Activated CD4-positive, alpha-beta memory T cell treated with anti-CD3 and anti-CD28 coated beads for 36 hours (primary cell): Measurements from ENCODE around the gene DHODH. TPM values are rescaled to one million over a fixed set of nuclear protein-coding genes. Genes with fewer than 3 reads are reported as not detected.
"Not testable (repeated sequence)": the region's sequence is repeated elsewhere in the genome, so short reads cannot be mapped to it uniquely, and the experiment has no call there.

Experiments used
- CTCF ChIA-PET: fragments of 350-600 bp; sonication (Branson Sonifier 250); formaldehyde crosslinking; loops from one replicate; lab custom pipeline; 2021; ENCODE audit warnings: antibody characterized with exemption, inconsistent platforms; lab: Charles Lee
- POLR2A ChIA-PET: fragments of 350-600 bp; sonication (Branson Sonifier 250); formaldehyde crosslinking; loops from one replicate; lab custom pipeline; 2021; ENCODE audit warnings: antibody characterized with exemption; lab: Charles Lee
- DNase-seq: peaks from one replicate; pipeline ENCODE4 v3.0.0-alpha.2; 2020
- H3K27ac Mint-ChIP-seq: one replicate; pipeline ENCODE4 v1.8.0; 2021; ENCODE audit warnings: mixed read lengths
- H3K27me3 Mint-ChIP-seq: one replicate; pipeline ENCODE4 v1.8.0; 2021; ENCODE audit warnings: mixed read lengths
- H3K36me3 Mint-ChIP-seq: one replicate; pipeline ENCODE4 v1.8.0; 2021; ENCODE audit warnings: mixed read lengths
- H3K4me1 Mint-ChIP-seq: one replicate; pipeline ENCODE4 v1.8.0; 2021; ENCODE audit warnings: low read depth, mixed read lengths
- H3K4me3 Mint-ChIP-seq: one replicate; pipeline ENCODE4 v1.8.0; 2021; ENCODE audit warnings: mild to moderate bottlenecking, mixed read lengths
- H3K9me3 Mint-ChIP-seq: one replicate; pipeline ENCODE4 v1.8.0; 2021; ENCODE audit warnings: mixed read lengths
- intact Hi-C: fragments of 100-400 bp; cut with micrococcal nuclease; formaldehyde crosslinking; loops from one replicate; pipeline ENCODE4 v1.15.1; 2023
- total RNA-seq, 2 experiments: library from RNA; stranded (reverse); gene quantifications; one replicate each; pipeline ENCODE4 v1.2.3, GENCODE V29; 2021

The DHODH gene
- total RNA-seq, 2 experiments from 2014 or later, result 16.9 to 18.6 TPM

DNA sequence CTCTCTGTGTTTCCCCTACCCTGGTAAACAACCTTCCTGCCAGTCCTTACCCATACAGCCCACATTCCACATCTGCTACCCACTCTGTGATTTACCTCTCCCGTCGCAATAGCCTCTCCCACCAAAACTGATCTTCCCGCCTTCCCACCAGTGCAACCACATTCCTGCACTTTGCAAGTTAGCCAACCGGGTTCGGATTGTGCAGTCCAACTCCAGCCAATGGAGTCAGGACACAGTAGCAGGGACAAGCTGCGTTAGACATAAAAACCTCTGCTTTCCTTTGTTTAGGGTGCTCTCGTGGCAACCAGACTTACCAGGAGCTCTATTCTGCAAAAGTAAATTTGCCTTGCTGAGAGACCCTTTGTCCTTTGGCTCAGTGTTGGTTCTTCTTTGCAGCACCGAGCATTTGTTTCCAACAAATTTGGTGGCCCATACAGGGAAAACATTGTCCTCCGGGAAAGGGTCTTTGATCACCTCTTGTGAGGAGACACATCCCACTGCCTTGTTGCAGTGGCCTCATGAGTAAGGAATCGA lies 55.9 kb downstream of the DHODH start:
- ChIA-PET CTCF (no interaction called here), POLR2A (no interaction called here)
- intact Hi-C loops, result no loop called here
- H3K4me1 Mint-ChIP-seq, result no peaks in the 10 kb centered on the region
- no peak for DNase-seq
- H3K4me3 Mint-ChIP-seq, result no peak overlapping the region
- H3K27ac Mint-ChIP-seq, result no peak overlapping the region
- no peaks in the 10 kb centered on the region for H3K9me3 Mint-ChIP-seq
- no peaks in the 10 kb centered on the region for H3K27me3 Mint-ChIP-seq
- H3K36me3 Mint-ChIP-seq, result no peaks in the 10 kb centered on the region

DNA sequence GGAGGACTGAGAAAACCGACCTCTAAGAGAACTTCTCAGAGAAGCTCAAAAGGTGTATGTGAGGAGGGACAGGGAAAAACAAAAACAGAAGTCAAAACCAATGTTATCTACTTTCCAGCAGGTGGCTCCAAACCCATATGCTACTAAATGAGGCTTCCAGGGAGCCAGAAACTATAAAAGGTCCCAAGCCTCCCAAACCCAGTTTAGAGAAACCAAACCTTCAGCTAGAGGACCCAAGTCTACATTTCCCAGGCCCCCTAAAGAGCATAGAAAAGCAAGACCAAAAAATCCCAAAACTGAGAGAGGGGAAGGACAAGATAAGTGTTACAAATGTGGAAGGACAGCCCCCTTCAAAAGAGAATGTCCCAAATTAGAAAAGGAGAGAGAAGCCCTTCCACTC lies 58.2 kb downstream of the DHODH start:
- ChIA-PET POLR2A (no interaction called here), CTCF (interaction anchor here (0.6 to 1.7 kb wide), 4 partner anchors 28 to 332 kb away, joined by 3 to 4 read pairs (median 4); no protein-coding TSS in a partner anchor)
- Mint-ChIP-seq H3K27me3 (no peaks in the 10 kb centered on the region), H3K36me3 (no peaks in the 10 kb centered on the region), H3K4me3 (no peak overlapping the region), H3K4me1 (no peaks in the 10 kb centered on the region), H3K27ac (no peak overlapping the region), H3K9me3 (no peaks in the 10 kb centered on the region)
- intact Hi-C loops, result loop anchor here (1.0 kb wide), 1 partner anchor 33 kb away; no protein-coding TSS in a partner anchor
- DNase-seq, result no peak

DNA sequence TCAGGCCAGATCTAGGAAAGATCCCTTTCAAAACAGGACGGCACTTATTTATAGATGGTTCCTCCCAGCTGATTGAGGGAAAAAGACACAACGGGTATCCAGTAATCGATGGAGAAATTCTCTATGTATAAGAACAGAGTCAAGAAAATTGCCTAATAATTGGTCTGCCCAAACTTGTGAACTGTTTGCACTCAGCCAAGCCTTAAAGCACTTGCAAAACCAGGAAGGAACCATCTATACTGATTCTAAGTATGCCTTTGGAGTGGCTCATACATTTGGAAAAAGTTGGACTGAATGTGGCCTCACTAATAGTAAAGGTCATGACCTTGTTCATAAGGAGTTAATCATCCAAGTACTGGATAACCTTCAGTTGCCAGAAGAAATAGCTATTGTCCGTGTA lies 60.4 kb downstream of the DHODH start:
- Mint-ChIP-seq H3K4me3 (no peak overlapping the region), H3K27me3 (no peaks in the 10 kb centered on the region), H3K4me1 (no peaks in the 10 kb centered on the region), H3K36me3 (no peaks in the 10 kb centered on the region), H3K27ac (no peak overlapping the region), H3K9me3 (no peaks in the 10 kb centered on the region)
- POLR2A ChIA-PET, result no interaction called here
- DNase-seq, result no peak
- CTCF ChIA-PET, result no interaction called here
- intact Hi-C loops, result loop anchor here (2.0 kb wide), 1 partner anchor 24 kb away; the partner anchor contains the start of genes DHX38 and TXNL4B

DNA sequence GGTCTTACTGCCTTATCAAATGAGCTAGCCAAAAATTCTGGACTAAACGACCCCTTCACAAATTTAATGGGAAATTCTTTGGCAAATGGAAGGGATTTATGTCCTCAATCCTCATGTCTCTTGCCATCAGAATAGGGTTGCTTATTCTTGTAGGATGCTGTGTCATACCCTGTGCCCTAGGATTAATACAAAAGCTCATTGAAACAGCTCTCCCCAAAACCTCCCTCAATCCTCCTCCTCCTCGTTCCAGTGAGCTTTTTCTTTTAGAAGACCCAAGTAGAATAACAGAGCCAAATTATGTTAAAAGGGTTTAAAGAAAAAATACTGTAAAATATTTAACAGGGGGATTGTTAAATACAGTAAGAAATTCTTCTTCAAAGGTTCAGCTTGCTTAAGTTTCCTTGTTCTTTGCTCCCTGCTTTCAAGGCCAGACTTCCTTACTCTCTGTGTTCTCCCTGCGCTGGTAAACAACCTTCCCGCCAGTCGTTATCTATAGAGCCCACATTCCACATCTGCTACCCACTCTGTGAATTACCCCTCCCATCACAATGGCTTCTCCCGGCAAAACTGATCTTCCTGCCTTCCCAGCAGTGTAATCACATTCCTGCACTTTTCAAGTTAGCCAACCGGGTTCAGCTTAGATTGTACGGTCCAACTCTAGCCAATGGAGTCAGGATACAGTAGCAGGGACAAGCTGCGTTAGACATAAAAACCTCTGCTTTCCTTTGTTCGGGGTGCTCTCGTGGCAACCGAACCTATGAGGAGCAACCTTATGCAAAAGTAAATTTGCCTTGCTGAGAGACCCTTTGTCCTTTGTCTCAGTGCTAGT lies 64.2 kb downstream of the DHODH start:
- H3K27ac Mint-ChIP-seq, result no peak overlapping the region
- CTCF ChIA-PET, result no interaction called here
- H3K27me3 Mint-ChIP-seq, result no peaks in the 10 kb centered on the region
- no peaks in the 10 kb centered on the region for H3K4me1 Mint-ChIP-seq
- H3K36me3 Mint-ChIP-seq, result no peaks in the 10 kb centered on the region
- no peak for DNase-seq
- no peak overlapping the region for H3K4me3 Mint-ChIP-seq
- no peaks in the 10 kb centered on the region for H3K9me3 Mint-ChIP-seq
- POLR2A ChIA-PET, result no interaction called here
- intact Hi-C loops, result no loop called here

DNA sequence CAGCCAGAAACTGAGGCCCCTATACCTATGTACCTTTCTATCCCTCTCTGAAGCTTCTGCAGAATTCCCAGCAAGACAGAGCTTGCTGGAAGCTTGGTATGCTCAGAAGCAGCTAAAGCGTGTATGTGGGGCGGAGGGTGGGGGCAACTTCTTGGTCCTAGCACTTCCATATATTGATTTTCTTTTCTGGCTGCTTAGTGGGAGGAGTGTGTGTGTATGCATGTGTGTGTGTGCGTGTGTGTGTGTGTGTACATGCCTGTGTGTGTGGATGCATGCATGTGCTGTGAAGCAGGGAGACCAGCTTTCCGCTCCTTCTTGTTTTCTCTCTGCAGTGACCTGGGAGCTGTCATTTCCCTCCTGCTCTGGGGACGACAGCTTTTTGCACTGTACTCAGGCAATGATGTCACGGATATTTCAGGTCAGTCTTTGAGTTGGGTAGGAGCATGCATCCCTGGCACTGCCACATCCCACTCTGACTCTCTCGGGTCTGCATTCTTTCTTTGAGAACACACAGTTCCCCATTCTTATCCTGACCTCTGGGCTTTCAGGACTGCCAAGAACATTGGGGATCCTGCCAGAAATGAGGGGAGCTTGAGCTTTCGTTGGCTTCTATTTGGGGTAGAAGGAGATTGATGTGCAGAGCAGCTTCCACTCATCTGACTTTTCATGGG lies 65.2 kb downstream of the DHODH start:
- ChIA-PET CTCF (no interaction called here), POLR2A (no interaction called here)
- Mint-ChIP-seq H3K27me3 (no peaks in the 10 kb centered on the region), H3K4me1 (no peaks in the 10 kb centered on the region), H3K36me3 (no peaks in the 10 kb centered on the region), H3K9me3 (no peaks in the 10 kb centered on the region), H3K27ac (no peak overlapping the region), H3K4me3 (no peak overlapping the region)
- no peak for DNase-seq
- intact Hi-C loops, result no loop called here

DNA sequence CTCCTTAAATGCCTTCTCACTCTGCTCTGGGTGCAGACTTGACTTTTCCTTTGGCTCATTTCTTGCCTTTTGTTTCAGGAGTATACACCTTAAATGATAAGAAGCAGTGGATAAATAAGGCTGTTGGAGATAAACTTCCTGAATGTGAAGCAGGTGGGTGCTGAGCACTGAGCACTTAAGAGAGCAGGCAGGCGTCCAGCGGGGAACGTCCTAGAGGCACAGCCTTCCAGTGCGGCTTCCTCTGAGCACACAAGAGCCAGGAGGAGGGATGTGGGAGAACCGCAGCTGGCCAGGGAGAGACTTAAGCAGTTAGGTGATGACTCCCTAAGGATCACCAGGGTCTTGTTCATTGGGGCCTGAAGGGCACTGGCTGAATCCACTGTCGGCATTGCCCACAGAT lies 66.5 kb downstream of the DHODH start:
- H3K36me3 Mint-ChIP-seq, intact Hi-C loops, H3K27me3 Mint-ChIP-seq, CTCF ChIA-PET, H3K27ac Mint-ChIP-seq, POLR2A ChIA-PET, H3K4me3 Mint-ChIP-seq, DNase-seq, H3K4me1 Mint-ChIP-seq, H3K9me3 Mint-ChIP-seq: not testable (repeated sequence)

Other genes with a start within 250 kb of the DHODH start
- 10 to 100 TPM; 65.9 to 66.9 TPM for gene AP1G1, start 199.9 kb upstream of the DHODH start, total RNA-seq
- 10 to 100 TPM; 14.6 to 15.1 TPM for gene ATXN1L, start 162.8 kb upstream of the DHODH start, total RNA-seq
- 1 to 10 TPM; 6.8 to 7.3 TPM for gene ZNF821, start 124.6 kb upstream of the DHODH start, total RNA-seq
- gene IST1, start 113.2 kb upstream of the DHODH start, total RNA-seq, result 100 to 1,000 TPM; 191 to 192 TPM
- not detected for gene PKD1L3, start 8.3 kb upstream of the DHODH start, total RNA-seq
- not detected for gene HP, start 45.8 kb downstream of the DHODH start, total RNA-seq
- not detected for gene HPR, start 54.5 kb downstream of the DHODH start, total RNA-seq
- 10 to 100 TPM; 18.3 to 20.1 TPM for gene TXNL4B, start 84.9 kb downstream of the DHODH start, total RNA-seq
- 10 to 100 TPM; 72.2 to 77.7 TPM for gene DHX38, start 85.1 kb downstream of the DHODH start, total RNA-seq
- gene PMFBP1, start 163.4 kb downstream of the DHODH start, total RNA-seq, result under 1 TPM; 0.19 to 0.29 TPM